ENCODE results near the gene KRTAP10-3. TPM values are rescaled to one million over a fixed set of nuclear protein-coding genes. Genes with fewer than 3 reads are reported as not detected.

Gene KRTAP10-3
- total and polyA plus RNA-seq, 5 experiments from 2014 or later, result not detected

Other genes starting within 250 kb of the KRTAP10-3 start
- 10 to 100 TPM; 59.0 to 60.2 TPM for gene CFAP410, start 219.4 kb downstream of the KRTAP10-3 start, total RNA-seq
- 10 to 100 TPM; 23.2 to 40.6 (median 29.1) TPM for gene CFAP410, start 219.4 kb downstream of the KRTAP10-3 start, polyA plus RNA-seq
- gene TRPM2, start 205.2 kb downstream of the KRTAP10-3 start, total RNA-seq, result under 1 TPM; 0.31 to 0.58 TPM
- gene TRPM2, start 205.2 kb downstream of the KRTAP10-3 start, polyA plus RNA-seq, result 1 to 10 TPM in 1 of 3 donors, under 1 TPM in 2; 0.20 to 1.2 (median 0.37) TPM
- gene LRRC3, start 103.3 kb downstream of the KRTAP10-3 start, total RNA-seq, result under 1 TPM; 0.88 to 0.91 TPM
- under 1 TPM; 0.06 to 0.32 (median 0.08) TPM for gene LRRC3, start 103.3 kb downstream of the KRTAP10-3 start, polyA plus RNA-seq
- gene KRTAP10-1, start 18.6 kb downstream of the KRTAP10-3 start, total RNA-seq, result not detected
- gene KRTAP10-1, start 18.6 kb downstream of the KRTAP10-3 start, polyA plus RNA-seq, result not detected
- not detected for gene KRTAP10-2, start 7.3 kb downstream of the KRTAP10-3 start, total RNA-seq
- gene KRTAP10-2, start 7.3 kb downstream of the KRTAP10-3 start, polyA plus RNA-seq, result not detected
- not detected for gene KRTAP10-4, start 14.9 kb upstream of the KRTAP10-3 start, total RNA-seq
- gene KRTAP10-4, start 14.9 kb upstream of the KRTAP10-3 start, polyA plus RNA-seq, result not detected
- gene KRTAP10-5, start 21.8 kb upstream of the KRTAP10-3 start, total RNA-seq, result not detected
- not detected for gene KRTAP10-5, start 21.8 kb upstream of the KRTAP10-3 start, polyA plus RNA-seq
- not detected for gene KRTAP10-6, start 33.7 kb upstream of the KRTAP10-3 start, total RNA-seq
- gene KRTAP10-6, start 33.7 kb upstream of the KRTAP10-3 start, polyA plus RNA-seq, result not detected
- gene KRTAP10-7, start 41.8 kb upstream of the KRTAP10-3 start, total RNA-seq, result not detected
- gene KRTAP10-7, start 41.8 kb upstream of the KRTAP10-3 start, polyA plus RNA-seq, result not detected
- not detected for gene KRTAP10-8, start 53.3 kb upstream of the KRTAP10-3 start, total RNA-seq
- gene KRTAP10-8, start 53.3 kb upstream of the KRTAP10-3 start, polyA plus RNA-seq, result not detected
- not detected for gene KRTAP10-9, start 68.3 kb upstream of the KRTAP10-3 start, total RNA-seq
- gene KRTAP10-9, start 68.3 kb upstream of the KRTAP10-3 start, polyA plus RNA-seq, result not detected
- not detected for gene KRTAP10-10, start 78.6 kb upstream of the KRTAP10-3 start, total RNA-seq
- gene KRTAP10-10, start 78.6 kb upstream of the KRTAP10-3 start, polyA plus RNA-seq, result not detected
- gene KRTAP10-11, start 87.6 kb upstream of the KRTAP10-3 start, total RNA-seq, result not detected
- gene KRTAP10-11, start 87.6 kb upstream of the KRTAP10-3 start, polyA plus RNA-seq, result not detected
- not detected for gene KRTAP12-4, start 95.9 kb upstream of the KRTAP10-3 start, total RNA-seq
- not detected for gene KRTAP12-4, start 95.9 kb upstream of the KRTAP10-3 start, polyA plus RNA-seq
- not detected for gene KRTAP12-3, start 99.1 kb upstream of the KRTAP10-3 start, total RNA-seq
- gene KRTAP12-3, start 99.1 kb upstream of the KRTAP10-3 start, polyA plus RNA-seq, result not detected
- not detected for gene KRTAP12-2, start 108.1 kb upstream of the KRTAP10-3 start, total RNA-seq
- not detected for gene KRTAP12-2, start 108.1 kb upstream of the KRTAP10-3 start, polyA plus RNA-seq
- gene KRTAP12-1, start 123.4 kb upstream of the KRTAP10-3 start, total RNA-seq, result not detected
- not detected for gene KRTAP12-1, start 123.4 kb upstream of the KRTAP10-3 start, polyA plus RNA-seq
- not detected for gene KRTAP10-12, start 138.4 kb upstream of the KRTAP10-3 start, total RNA-seq
- not detected for gene KRTAP10-12, start 138.4 kb upstream of the KRTAP10-3 start, polyA plus RNA-seq
- not detected for gene TSPEAR, start 152.8 kb upstream of the KRTAP10-3 start, total RNA-seq
- under 1 TPM in 1 of 3 donors, not detected in 2; 0.07 TPM for gene TSPEAR, start 152.8 kb upstream of the KRTAP10-3 start, polyA plus RNA-seq
- gene UBE2G2, start 243.0 kb upstream of the KRTAP10-3 start, total RNA-seq, result 100 to 1,000 TPM; 167 to 186 TPM
- 10 to 100 TPM; 56.2 to 72.8 (median 62.3) TPM for gene UBE2G2, start 243.0 kb upstream of the KRTAP10-3 start, polyA plus RNA-seq